Right lobe of liver (tissue), 4 donors: ENCODE results near the gene TNRC6C.

Source experiments
- POLR2A ChIP-seq: fragments of 450-650 bp; IDR thresholded peaks from one replicate; pipeline ENCODE4 v1.6.1; 2017; ENCODE audit warnings: antibody characterized with exemption, mild to moderate bottlenecking
- TF ChIP-seq, protein P1 (sequence below), 4 donors: fragments of 200-600 bp in 3 of 4; fragments of 450-650 bp in 1 of 4; IDR thresholded peaks; one replicate each; pipeline versions ENCODE4 v1.5.1 to v1.8.0; 2016 to 2022; ENCODE audit warnings: antibody characterized with exemption in 4 of 4, mild to moderate bottlenecking in 2 of 4
- donor health status: DM: no; HTN: no; CAD: no.
- donor health status: DM: no; HTN: no; CAD: no.
- donor health status: DM: no; HTN: yes; CAD: no.

DNA sequence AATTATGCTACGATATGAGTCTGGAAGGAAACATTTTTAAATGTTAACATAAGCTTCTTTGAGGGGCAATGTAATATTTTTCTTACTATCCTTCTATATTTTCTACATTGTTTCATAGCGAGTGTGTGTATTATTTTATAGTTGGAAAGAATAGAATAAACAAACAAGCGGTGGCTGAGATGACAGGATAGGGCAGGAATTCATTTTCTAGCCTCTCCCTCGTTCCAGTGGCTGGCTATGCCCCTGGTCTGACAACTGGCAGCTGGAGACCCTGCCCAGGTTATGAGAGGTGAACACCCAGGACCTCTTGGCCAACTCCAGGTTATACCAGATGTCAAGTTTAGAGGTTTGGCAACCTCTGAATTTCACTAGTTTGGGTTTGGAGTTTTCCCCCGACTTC is 14.5 kb upstream of the TNRC6C start:
- TF ChIP-seq, protein P1, sequence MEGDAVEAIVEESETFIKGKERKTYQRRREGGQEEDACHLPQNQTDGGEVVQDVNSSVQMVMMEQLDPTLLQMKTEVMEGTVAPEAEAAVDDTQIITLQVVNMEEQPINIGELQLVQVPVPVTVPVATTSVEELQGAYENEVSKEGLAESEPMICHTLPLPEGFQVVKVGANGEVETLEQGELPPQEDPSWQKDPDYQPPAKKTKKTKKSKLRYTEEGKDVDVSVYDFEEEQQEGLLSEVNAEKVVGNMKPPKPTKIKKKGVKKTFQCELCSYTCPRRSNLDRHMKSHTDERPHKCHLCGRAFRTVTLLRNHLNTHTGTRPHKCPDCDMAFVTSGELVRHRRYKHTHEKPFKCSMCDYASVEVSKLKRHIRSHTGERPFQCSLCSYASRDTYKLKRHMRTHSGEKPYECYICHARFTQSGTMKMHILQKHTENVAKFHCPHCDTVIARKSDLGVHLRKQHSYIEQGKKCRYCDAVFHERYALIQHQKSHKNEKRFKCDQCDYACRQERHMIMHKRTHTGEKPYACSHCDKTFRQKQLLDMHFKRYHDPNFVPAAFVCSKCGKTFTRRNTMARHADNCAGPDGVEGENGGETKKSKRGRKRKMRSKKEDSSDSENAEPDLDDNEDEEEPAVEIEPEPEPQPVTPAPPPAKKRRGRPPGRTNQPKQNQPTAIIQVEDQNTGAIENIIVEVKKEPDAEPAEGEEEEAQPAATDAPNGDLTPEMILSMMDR (IDR thresholded peaks at IDR 0.05) = no peak
- no peak for TF ChIP-seq POLR2A
